ENCODE results near the gene ATP8A2.
A peak's percentile ranks its signal among the peaks of the same experiment; 100 is the strongest.
"Not testable (repeated sequence)": the region's sequence is repeated elsewhere in the genome, so short reads cannot be mapped to it uniquely, and the experiment has no call there.

Gene ATP8A2

GRCh38 chr13:25541434-25542123 lies 169.8 kb downstream of the ATP8A2 start:
- no peak for DNase-seq (ENCODE audit: low read depth, low spot score)

GRCh38 chr13:25548991-25549390 lies 177.2 kb downstream of the ATP8A2 start:
- DNase-seq (ENCODE audit: low read depth, low spot score): not testable (repeated sequence)

GRCh38 chr13:25561812-25562211 lies 190.0 kb downstream of the ATP8A2 start:
- DNase-seq (ENCODE audit: low read depth, low spot score): no peak

- no peak for DNase-seq (ENCODE audit: low read depth, low spot score)
Observed at GRCh38 chr13:25570185-25570584, 198.4 kb downstream of the ATP8A2 start.

GRCh38 chr13:25571237-25571636 lies 199.5 kb downstream of the ATP8A2 start:
- DNase-seq (ENCODE audit: low read depth, low spot score): no peak

- not testable (repeated sequence) for DNase-seq (ENCODE audit: low read depth, low spot score)
Observed at GRCh38 chr13:25572171-25572570, 200.4 kb downstream of the ATP8A2 start.

- peak; percentile 54 for DNase-seq (ENCODE audit: low read depth, low spot score)
Observed at GRCh38 chr13:25574437-25575411, 202.9 kb downstream of the ATP8A2 start.

- DNase-seq (ENCODE audit: low read depth, low spot score): no peak
Observed at GRCh38 chr13:25575562-25575961, 203.8 kb downstream of the ATP8A2 start.

GRCh38 chr13:25578526-25578925 lies 206.8 kb downstream of the ATP8A2 start:
- no peak for DNase-seq (ENCODE audit: low read depth, low spot score)

- no peak for DNase-seq (ENCODE audit: low read depth, low spot score)
Observed at GRCh38 chr13:25579221-25579620, 207.4 kb downstream of the ATP8A2 start.

GRCh38 chr13:25581351-25581750 lies 209.6 kb downstream of the ATP8A2 start:
- DNase-seq (ENCODE audit: low read depth, low spot score): no peak

- DNase-seq (ENCODE audit: low read depth, low spot score): no peak
Observed at GRCh38 chr13:25584087-25584486, 212.3 kb downstream of the ATP8A2 start.

- no peak for DNase-seq (ENCODE audit: low read depth, low spot score)
Observed at GRCh38 chr13:25585000-25585399, 213.2 kb downstream of the ATP8A2 start.

GRCh38 chr13:25587326-25587980 lies 215.7 kb downstream of the ATP8A2 start:
- DNase-seq (ENCODE audit: low read depth, low spot score): no peak

GRCh38 chr13:25588336-25589060 lies 216.7 kb downstream of the ATP8A2 start:
- DNase-seq (ENCODE audit: low read depth, low spot score): no peak

- DNase-seq (ENCODE audit: low read depth, low spot score): no peak
Observed at GRCh38 chr13:25598421-25598820, 226.6 kb downstream of the ATP8A2 start.

- DNase-seq (ENCODE audit: low read depth, low spot score): no peak
Observed at GRCh38 chr13:25602176-25602575, 230.4 kb downstream of the ATP8A2 start.

- DNase-seq (ENCODE audit: low read depth, low spot score): no peak
Observed at GRCh38 chr13:25604106-25604505, 232.3 kb downstream of the ATP8A2 start.

- DNase-seq (ENCODE audit: low read depth, low spot score): no peak
Observed at GRCh38 chr13:25607096-25607495, 235.3 kb downstream of the ATP8A2 start.

- DNase-seq (ENCODE audit: low read depth, low spot score): no peak
Observed at GRCh38 chr13:25608181-25608580, 236.4 kb downstream of the ATP8A2 start.

- no peak for DNase-seq (ENCODE audit: low read depth, low spot score)
Observed at GRCh38 chr13:25616674-25617073, 244.9 kb downstream of the ATP8A2 start.
